Fibroblast of mammary gland (primary cell): ENCODE data around the gene ERC1.

Experiments used
- DNase-seq: peaks from one replicate; pipeline ENCODE4 v3.0.0-alpha.2; 2010; ENCODE audit warnings: low read depth
- H3K4me3 ChIP-seq: 2 replicates; pipeline ENCODE4 v1.5.1; 2011; ENCODE audit warnings: low read depth, mild to moderate bottlenecking, low read length, moderate library complexity; ENCODE audit not compliant: control insufficient read depth
- TF ChIP-seq, protein P1 (sequence below): conservative IDR thresholded peaks from 2 replicates; pipeline ENCODE4 v1.5.1; 2011; ENCODE audit warnings: low read depth, low read length, inconsistent platforms; ENCODE audit not compliant: control insufficient read depth, insufficient read depth

Gene ERC1

DNA sequence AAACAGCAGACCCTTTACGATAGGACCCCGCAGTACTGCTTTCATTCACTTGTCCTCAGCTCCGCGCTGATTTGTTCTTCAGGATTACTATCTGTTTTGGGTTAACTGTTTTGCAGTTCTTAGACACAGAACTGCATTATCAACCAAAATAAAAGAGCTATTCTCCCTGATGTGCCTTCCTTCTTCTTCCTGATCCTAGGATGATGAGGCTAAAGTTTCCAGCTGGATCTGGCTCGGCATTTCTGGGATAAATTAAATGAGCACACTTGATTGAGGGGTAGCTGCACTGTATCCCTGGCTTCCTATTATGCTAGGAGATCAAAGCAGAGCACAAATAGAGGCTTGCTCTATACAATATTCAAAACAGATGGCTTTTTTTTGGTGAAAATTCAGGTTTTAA lies 437.6 kb downstream of the ERC1 start:
- TF ChIP-seq, protein P1, sequence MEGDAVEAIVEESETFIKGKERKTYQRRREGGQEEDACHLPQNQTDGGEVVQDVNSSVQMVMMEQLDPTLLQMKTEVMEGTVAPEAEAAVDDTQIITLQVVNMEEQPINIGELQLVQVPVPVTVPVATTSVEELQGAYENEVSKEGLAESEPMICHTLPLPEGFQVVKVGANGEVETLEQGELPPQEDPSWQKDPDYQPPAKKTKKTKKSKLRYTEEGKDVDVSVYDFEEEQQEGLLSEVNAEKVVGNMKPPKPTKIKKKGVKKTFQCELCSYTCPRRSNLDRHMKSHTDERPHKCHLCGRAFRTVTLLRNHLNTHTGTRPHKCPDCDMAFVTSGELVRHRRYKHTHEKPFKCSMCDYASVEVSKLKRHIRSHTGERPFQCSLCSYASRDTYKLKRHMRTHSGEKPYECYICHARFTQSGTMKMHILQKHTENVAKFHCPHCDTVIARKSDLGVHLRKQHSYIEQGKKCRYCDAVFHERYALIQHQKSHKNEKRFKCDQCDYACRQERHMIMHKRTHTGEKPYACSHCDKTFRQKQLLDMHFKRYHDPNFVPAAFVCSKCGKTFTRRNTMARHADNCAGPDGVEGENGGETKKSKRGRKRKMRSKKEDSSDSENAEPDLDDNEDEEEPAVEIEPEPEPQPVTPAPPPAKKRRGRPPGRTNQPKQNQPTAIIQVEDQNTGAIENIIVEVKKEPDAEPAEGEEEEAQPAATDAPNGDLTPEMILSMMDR, result no peak
- no peak overlapping the region for H3K4me3 ChIP-seq
- DNase-seq, result no peak

DNA sequence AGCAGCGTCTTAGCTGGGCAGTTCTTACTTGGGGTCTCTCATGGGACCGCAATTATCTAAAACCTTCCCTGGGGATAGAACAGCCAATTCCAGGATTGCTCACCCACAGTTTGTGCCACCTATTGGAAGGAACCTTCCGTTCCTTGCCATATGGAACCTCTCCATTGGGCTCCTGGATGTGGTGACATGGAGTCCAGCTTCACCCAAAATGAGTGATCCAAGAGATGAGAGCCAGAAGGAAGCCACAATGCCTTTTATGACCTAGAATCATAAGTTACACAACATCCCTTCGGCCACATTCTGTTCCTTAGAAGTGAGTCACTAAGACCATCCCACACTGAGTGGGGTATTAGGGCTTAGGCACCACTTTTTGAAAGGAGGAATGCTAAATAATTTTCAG lies 439.0 kb downstream of the ERC1 start:
- TF ChIP-seq, protein P1, result peak; percentile 14
- peak; percentile 99 for DNase-seq
- H3K4me3 ChIP-seq, result no peak overlapping the region

DNA sequence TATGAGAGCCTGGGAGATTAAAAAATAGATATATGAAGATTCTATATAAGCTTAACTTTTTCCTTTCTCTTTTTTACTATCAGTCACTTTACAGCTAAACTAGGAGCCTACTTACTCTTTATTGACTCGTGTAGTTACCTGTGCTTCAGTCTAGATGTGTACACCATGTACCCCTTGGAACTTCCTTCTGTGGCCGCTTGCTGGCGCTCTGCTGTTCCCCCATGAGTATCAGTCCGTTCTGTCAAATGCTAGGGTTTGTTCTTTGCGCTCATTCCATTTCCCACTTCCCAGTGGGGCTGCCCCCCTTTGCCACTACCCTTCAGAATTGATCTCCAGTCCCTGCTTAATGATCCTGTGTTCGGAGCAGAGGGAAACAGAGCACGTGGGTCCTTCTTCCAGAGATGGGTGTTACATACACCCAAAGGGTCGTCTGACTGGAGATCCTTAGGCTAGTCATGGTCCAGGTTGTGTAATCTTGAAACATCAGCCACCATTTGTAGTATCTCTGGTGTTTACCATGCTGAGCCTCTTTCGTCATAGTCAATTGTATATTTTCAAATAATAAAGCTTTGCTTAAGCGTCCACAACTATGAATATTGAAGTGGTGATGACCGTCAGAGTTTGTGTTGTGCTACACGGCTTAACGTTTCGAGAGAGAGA lies 443.4 kb downstream of the ERC1 start:
- DNase-seq, result no peak
- no peak overlapping the region for H3K4me3 ChIP-seq

DNA sequence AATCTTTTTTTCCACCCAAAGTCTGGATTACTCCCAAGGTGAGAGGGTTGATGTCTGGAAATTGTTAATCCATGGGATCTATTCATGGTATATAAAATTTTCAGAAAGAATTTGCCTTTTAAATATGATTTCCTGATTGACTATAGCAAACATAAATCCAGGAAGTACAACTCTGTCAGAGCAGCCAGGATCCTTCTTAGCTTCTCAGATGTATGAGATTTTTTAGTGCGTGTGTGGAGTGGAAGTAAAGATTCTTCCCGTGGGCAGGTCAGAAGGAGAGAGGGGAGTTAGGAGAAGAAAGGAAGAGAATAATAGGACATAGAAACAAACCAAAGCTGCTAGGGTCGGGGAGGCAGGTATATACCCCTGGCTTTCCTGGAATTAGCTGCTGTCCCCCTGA lies 444.0 kb downstream of the ERC1 start:
- TF ChIP-seq, protein P1, result no peak
- no peak for DNase-seq
- no peak overlapping the region for H3K4me3 ChIP-seq

More for the DNA sequence above, 443.4 kb downstream of the ERC1 start:
- TF ChIP-seq, protein P1, result no peak

DNA sequence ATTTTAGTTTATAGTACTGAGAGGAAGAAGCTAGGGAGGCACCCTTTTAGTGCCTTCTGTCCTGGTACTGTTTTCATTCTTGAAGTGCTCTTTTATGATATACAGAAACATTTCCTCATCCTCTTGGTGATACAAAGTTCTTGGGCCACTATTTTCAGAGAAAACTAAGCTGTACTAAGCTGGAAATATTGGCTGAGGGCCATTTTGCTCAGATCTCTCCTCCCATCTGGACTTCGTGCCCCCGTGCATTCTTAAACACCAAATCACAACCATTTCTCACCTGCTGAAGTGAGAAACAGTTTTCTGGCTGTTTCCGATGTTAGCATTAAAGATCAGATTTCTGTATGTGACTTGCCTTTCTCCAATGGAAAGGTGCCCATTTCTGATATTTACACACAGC lies 444.4 kb downstream of the ERC1 start:
- DNase-seq, result peak; percentile 59
- no peak overlapping the region for H3K4me3 ChIP-seq
- TF ChIP-seq, protein P1, result no peak

DNA sequence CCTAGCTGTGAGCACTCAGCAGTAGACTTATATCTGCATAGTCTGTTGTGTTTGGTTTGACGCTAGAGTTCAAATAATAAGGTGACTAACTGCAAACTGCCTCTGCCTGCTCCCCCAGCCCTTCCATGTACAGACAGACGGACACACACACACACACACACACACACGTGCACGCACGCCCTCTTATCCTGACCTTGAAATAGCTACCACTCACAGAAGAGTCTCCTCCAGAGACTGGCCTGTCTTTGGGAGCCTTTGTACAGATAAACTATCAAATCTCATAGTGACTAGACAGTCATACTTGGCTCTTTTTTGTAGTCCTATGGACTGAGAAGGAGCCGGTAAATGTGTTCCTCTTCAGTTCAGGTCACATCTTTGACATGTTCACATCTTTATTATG lies 445.0 kb downstream of the ERC1 start:
- TF ChIP-seq, protein P1, result no peak

DNA sequence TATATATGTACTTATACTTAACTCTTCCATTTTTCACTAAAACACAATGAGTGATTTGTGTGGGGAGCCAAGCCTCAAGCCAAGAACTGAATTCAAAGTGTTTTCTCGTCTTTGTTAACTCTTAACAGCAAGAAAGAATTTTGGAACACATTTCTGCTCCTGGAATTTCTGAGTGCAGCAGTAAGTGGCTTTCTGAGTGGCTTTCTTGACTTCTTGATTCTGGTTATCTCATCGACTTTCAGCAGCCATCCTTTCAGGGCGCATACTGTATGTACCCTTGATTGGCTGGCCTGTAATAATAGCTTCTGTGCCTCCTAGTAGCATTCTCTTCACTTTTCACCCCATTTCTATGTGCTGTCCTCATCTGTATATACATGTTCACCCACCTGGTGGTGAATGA lies 446.0 kb downstream of the ERC1 start:
- TF ChIP-seq, protein P1, result no peak

More for the DNA sequence above, 445.0 kb downstream of the ERC1 start:
- H3K4me3 ChIP-seq, result no peak overlapping the region
- DNase-seq, result no peak

More for the DNA sequence above, 446.0 kb downstream of the ERC1 start:
- no peak for DNase-seq
- H3K4me3 ChIP-seq, result no peak overlapping the region
